ENCODE measurements around the gene NFKB2.

GRCh38 chr10:102421757-102422512 lies 26.4 kb downstream of the NFKB2 start:
- TF ChIP-seq POLR2A (IDR thresholded peaks at IDR 0.05) (peak; percentile 7), CTCF (IDR thresholded peaks at IDR 0.05) (no peak)
